ENCODE results near the gene FIBCD1. TPM values are rescaled to one million over a fixed set of nuclear protein-coding genes. Genes with fewer than 3 reads are reported as not detected.

The FIBCD1 gene
- total RNA-seq, 2 donors from 2014 or later, result 0.20 to 4.6 TPM

DNA sequence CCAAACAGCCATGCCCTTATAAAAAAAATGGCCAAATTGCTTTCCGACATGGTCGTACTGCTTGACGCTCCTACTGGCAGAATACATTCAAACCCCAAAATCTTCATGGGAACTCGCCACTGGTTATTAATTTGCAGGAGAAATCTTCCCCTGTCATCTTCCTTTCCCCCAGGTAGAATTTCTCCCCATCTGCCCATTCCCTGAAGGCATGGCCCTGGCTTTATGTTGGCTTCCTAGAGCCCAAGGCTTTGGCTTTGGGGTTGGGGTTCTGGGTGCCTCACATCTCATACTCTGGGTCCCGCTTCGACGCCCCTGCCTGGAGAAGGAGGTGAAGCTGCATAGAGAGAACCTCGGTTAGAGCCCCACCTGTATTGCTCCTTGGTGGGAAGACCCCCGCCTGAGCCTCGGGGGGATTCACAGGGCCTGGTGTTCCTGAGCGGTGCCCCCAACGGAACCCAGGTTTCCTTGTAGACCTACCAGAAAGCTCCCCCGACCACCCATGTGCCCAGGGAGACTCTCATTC lies 8.6 kb upstream of the FIBCD1 start:
- Histone ChIP-seq H3K27me3 (no peaks in the 10 kb centered on the region), H3K4me3 (no peak overlapping the region), H3K9me3 (no peaks in the 10 kb centered on the region), H3K36me3 (no peaks in the 10 kb centered on the region), H3K4me1 (no peaks in the 10 kb centered on the region), H3K27ac (no peak overlapping the region)
- DNase-seq (ENCODE audit: low spot score), result no peak
- TF ChIP-seq, protein P1, sequence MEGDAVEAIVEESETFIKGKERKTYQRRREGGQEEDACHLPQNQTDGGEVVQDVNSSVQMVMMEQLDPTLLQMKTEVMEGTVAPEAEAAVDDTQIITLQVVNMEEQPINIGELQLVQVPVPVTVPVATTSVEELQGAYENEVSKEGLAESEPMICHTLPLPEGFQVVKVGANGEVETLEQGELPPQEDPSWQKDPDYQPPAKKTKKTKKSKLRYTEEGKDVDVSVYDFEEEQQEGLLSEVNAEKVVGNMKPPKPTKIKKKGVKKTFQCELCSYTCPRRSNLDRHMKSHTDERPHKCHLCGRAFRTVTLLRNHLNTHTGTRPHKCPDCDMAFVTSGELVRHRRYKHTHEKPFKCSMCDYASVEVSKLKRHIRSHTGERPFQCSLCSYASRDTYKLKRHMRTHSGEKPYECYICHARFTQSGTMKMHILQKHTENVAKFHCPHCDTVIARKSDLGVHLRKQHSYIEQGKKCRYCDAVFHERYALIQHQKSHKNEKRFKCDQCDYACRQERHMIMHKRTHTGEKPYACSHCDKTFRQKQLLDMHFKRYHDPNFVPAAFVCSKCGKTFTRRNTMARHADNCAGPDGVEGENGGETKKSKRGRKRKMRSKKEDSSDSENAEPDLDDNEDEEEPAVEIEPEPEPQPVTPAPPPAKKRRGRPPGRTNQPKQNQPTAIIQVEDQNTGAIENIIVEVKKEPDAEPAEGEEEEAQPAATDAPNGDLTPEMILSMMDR (IDR thresholded peaks at IDR 0.05), result no peak

DNA sequence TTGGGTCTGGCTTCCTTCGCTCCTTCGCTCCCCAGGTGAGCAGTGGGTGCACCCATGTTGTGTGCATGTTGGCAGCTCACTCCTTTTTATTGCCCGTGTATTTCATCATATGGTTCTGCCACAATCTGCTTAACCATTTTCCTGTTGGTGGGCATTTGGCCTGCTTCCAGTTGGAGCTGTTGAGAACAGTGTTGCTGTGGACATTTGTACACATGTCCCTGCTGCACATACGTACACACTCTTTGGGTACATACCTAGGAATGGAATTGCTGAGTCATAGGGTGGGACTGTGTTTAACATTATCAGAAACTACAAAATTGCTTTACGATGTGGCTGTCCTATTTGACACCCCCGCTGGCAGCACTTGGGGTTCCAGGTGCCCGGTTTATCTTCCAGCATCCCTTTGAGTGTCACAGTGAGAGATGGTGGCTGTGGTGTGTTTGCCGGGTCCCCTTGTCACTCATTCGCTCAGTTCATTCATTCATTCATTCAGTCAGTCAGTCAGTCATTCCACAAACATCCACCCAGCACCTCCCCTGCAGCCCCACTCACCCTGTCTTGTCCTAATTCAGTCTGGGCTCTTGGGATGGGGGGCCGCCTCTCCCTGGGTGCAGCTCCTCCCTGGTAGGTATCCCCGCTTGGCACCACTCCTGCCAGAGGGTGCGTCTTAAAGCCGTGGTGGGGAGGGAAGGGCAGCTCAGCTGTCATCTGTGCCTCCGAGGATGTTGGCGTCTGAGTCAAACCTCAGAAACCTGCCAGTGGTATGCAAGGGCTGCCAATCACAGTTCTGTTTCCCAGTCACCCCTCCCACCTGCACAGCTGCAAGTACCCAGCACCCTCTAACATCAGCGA lies 7.9 kb upstream of the FIBCD1 start:
- DNase-seq (ENCODE audit: low spot score), result no peak
- H3K36me3 ChIP-seq, result no peaks in the 10 kb centered on the region
- H3K9me3 ChIP-seq, result no peaks in the 10 kb centered on the region
- H3K27me3 ChIP-seq, result no peaks in the 10 kb centered on the region
- no peak overlapping the region for H3K4me3 ChIP-seq
- no peak overlapping the region for H3K27ac ChIP-seq
- no peaks in the 10 kb centered on the region for H3K4me1 ChIP-seq
- TF ChIP-seq, protein P1 (IDR thresholded peaks at IDR 0.05), result no peak

DNA sequence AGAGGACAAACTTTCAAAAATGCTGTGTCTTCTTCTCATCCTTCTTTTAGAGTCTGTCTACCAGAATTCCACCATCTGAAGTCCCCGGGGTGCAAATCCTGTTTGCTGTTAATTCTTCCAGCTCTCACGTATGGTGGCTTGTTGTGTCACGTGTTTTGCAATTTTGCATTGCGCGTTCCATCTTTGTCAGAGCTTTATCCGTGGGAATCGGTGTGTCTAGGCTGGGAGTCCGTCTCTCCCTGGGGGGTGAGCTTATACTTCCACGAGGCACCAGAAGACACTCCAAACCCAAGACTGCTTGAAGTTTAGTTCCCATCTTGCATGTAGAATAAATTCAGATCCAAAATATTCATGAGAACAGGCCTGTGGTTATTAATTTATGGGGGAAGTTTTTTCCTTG lies 6.1 kb upstream of the FIBCD1 start:
- no peak overlapping the region for H3K4me3 ChIP-seq
- TF ChIP-seq, protein P1 (IDR thresholded peaks at IDR 0.05), result no peak
- no peaks in the 10 kb centered on the region for H3K9me3 ChIP-seq
- H3K27ac ChIP-seq, result no peak overlapping the region
- peaks cover 0 to 5% of the 10 kb centered on the region in 2 donors for H3K27me3 ChIP-seq
- peaks cover 0 to 8% of the 10 kb centered on the region in 2 donors for H3K4me1 ChIP-seq
- H3K36me3 ChIP-seq, result no peaks in the 10 kb centered on the region
- no peak for DNase-seq (ENCODE audit: low spot score)

DNA sequence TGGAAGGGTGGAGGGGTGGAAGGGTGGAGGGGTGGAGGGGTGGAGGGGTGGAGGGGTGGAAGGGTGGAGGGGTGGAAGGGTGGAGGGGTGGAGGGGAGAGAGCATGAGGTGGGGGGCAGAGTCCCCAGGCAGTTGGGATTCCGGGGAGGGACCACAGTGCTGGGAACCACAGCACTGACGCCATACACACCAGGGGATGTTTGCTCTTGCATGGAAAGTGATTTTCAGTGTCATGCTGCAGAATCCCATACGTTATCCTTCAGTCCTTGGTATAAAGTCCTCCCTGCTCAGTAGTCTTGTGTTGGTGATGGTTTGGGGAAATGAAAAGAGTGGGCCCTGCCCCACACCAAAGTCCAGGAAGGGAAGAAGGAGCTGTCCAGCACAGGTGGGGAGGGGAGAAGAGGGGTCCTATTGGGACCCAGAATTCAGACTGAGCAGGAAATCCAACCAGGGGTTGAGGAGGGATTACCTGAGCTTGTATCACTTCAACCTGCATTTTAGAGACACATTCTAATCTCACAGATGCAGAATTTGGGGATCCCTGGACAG lies 5.5 kb upstream of the FIBCD1 start:
- TF ChIP-seq, protein P1 (IDR thresholded peaks at IDR 0.05), result no peak
- Histone ChIP-seq H3K27me3 (peaks cover 0 to 5% of the 10 kb centered on the region in 2 donors), H3K36me3 (no peaks in the 10 kb centered on the region), H3K4me3 (no peak overlapping the region), H3K27ac (no peak overlapping the region), H3K4me1 (peaks cover 0 to 14% of the 10 kb centered on the region in 2 donors), H3K9me3 (no peaks in the 10 kb centered on the region)
- DNase-seq (ENCODE audit: low spot score), result no peak

DNA sequence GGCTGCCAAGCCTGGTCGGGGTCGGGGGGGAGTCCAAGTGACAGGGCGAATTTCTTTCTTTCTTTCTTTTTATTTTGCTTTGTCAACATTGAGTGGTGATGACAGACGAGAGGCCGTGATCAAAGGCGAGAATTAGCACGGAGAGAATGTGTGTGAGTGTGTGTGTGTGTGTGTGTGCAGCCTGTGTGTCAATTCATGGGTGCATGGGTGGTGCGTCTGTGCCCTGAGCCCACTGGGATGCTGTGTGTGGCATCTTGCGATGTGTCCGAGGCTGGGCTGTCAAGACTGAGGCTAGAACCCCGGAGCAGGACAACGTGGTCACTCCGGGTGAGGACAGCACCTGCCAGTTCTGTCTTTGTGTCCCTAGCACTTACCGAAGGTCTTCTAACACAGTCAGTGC lies 4.7 kb upstream of the FIBCD1 start:
- DNase-seq (ENCODE audit: low spot score), result no peak
- Histone ChIP-seq H3K36me3 (no peaks in the 10 kb centered on the region), H3K4me3 (no peak overlapping the region), H3K27me3 (peaks cover 4 to 10% of the 10 kb centered on the region in 2 donors), H3K9me3 (no peaks in the 10 kb centered on the region), H3K27ac (no peak overlapping the region), H3K4me1 (peaks cover 0 to 22% of the 10 kb centered on the region in 2 donors)
- TF ChIP-seq, protein P1 (IDR thresholded peaks at IDR 0.05), result no peak
